SK-N-SH treated with all-trans-retinoic acid at 6 μM for 48 hours (cell line): ENCODE results near the gene ARL16.
A peak's percentile ranks its signal among the peaks of the same experiment; 100 is the strongest.

ENCODE experiments used
- ATAC-seq: fragments of 200-7000 bp; cut with Tn5 transposase; 3 replicates; pipeline ENCODE4 v1.9.1; 2020; ENCODE audit warnings: mild to moderate bottlenecking, moderate library complexity
- BACH2 ChIP-seq: fragments of 250-450 bp; sonication (Bioruptor Pico); IDR thresholded peaks from 2 replicates; pipeline ENCODE4 v1.9.0; 2021; ENCODE audit warnings: mild to moderate bottlenecking, borderline replicate concordance
- CSDC2 ChIP-seq: fragments of 250-450 bp; sonication (Bioruptor Pico); IDR thresholded peaks from 2 replicates; pipeline ENCODE4 v1.5.0; 2020; ENCODE audit warnings: mild to moderate bottlenecking, moderate library complexity
- ESRRG ChIP-seq: fragments of 250-450 bp; sonication (Bioruptor Pico); IDR thresholded peaks from 2 replicates; pipeline ENCODE4 v1.6.1; 2021; ENCODE audit warnings: mild to moderate bottlenecking
- GLIS3 ChIP-seq: fragments of 250-450 bp; sonication (Bioruptor Pico); IDR thresholded peaks from 2 replicates; pipeline ENCODE4 v1.5.0; 2020; ENCODE audit warnings: mild to moderate bottlenecking, moderate library complexity
- ISL1 ChIP-seq: fragments of 250-450 bp; sonication (Bioruptor Pico); IDR thresholded peaks from 2 replicates; pipeline ENCODE4 v2.1.2; 2022; ENCODE audit warnings: mild to moderate bottlenecking, moderate library complexity
- OSR1 ChIP-seq: fragments of 250-450 bp; sonication (Bioruptor Pico); IDR thresholded peaks from 2 replicates; pipeline ENCODE4 v1.8.0; 2022; ENCODE audit warnings: moderate library complexity, mild to moderate bottlenecking, inconsistent platforms
- PATZ1 ChIP-seq: fragments of 250-450 bp; sonication (Bioruptor Pico); IDR thresholded peaks from 2 replicates; pipeline ENCODE4 v1.8.0; 2020; ENCODE audit warnings: mild to moderate bottlenecking, moderate library complexity, borderline replicate concordance
- PPARA ChIP-seq: fragments of 250-450 bp; sonication (Bioruptor Pico); IDR thresholded peaks from 2 replicates; pipeline ENCODE4 v1.5.0; 2020; ENCODE audit warnings: mild to moderate bottlenecking, borderline replicate concordance
- RARB ChIP-seq: fragments of 250-450 bp; sonication (Bioruptor Pico); IDR thresholded peaks from 2 replicates; pipeline ENCODE4 v1.8.0; 2021; ENCODE audit warnings: mild to moderate bottlenecking, moderate library complexity
- SNAI2 ChIP-seq: fragments of 250-450 bp; sonication (Bioruptor Pico); IDR thresholded peaks from 2 replicates; pipeline ENCODE4 v1.5.0; 2020; ENCODE audit warnings: mild to moderate bottlenecking, moderate library complexity
- TSHZ2 ChIP-seq: fragments of 250-450 bp; sonication (Bioruptor Pico); IDR thresholded peaks from 2 replicates; pipeline ENCODE4 v1.5.0; 2020; ENCODE audit warnings: mild to moderate bottlenecking, moderate library complexity
- ZC3H10 ChIP-seq: fragments of 250-450 bp; sonication (Bioruptor Pico); IDR thresholded peaks from 2 replicates; pipeline ENCODE4 v1.5.1; 2021; ENCODE audit warnings: mild to moderate bottlenecking, moderate library complexity
- ZFP30 ChIP-seq: fragments of 450-650 bp; formaldehyde crosslinking; IDR thresholded peaks from 2 replicates; pipeline ENCODE4 v1.5.0; 2022; ENCODE audit warnings: mild to moderate bottlenecking, moderate library complexity
- ZNF70 ChIP-seq: fragments of 450-650 bp; formaldehyde crosslinking; IDR thresholded peaks from 2 replicates; pipeline ENCODE4 v1.5.0; 2020; ENCODE audit warnings: mild to moderate bottlenecking, moderate library complexity
- ZNF8 ChIP-seq: fragments of 450-650 bp; formaldehyde crosslinking; IDR thresholded peaks from 2 replicates; pipeline ENCODE4 v1.5.0; 2020; ENCODE audit warnings: mild to moderate bottlenecking, moderate library complexity
- TF ChIP-seq, protein P1 (sequence below): fragments of 250-450 bp; sonication (Bioruptor Pico); IDR thresholded peaks from 2 replicates; pipeline ENCODE4 v1.5.1; 2021; ENCODE audit warnings: mild to moderate bottlenecking, moderate library complexity

The ARL16 gene

DNA sequence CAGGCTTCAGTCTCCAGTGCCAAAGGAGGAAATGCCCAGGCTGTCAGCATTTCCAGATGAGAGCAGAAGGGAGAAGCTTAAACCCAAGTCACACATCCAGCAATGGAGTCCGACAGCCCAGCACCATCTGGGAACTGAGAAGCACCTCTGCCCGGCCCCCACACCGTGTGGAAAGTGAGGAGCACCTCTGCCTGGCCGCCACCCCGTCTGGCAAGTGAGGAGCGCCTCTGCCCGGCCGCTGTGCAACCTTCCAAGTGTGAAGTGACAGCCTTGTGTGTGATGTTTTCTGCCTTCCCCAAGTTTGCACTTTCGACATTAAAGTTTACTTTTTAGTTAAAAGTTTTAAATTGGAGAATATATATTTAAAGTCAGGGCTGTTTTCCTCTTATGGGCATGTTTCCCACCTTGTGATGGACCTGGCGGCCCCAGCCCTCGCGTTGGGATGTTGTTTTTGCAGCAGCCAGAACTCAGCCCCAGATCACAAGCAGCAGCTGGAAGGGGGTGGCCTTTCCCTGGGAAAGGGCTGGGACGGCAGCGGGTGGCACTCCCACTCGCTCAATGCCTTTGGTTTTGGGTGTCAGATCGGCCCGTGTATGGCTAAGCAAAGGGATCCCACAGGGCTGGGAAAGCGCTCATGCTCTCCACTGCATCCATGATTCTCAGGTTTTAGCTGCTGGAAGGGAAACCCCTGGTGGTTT lies 9.9 kb downstream of the ARL16 start:
- ATAC-seq = no peak
- TF ChIP-seq SNAI2 (CRISPR knock-in tag) (no peak), PPARA (no peak)

DNA sequence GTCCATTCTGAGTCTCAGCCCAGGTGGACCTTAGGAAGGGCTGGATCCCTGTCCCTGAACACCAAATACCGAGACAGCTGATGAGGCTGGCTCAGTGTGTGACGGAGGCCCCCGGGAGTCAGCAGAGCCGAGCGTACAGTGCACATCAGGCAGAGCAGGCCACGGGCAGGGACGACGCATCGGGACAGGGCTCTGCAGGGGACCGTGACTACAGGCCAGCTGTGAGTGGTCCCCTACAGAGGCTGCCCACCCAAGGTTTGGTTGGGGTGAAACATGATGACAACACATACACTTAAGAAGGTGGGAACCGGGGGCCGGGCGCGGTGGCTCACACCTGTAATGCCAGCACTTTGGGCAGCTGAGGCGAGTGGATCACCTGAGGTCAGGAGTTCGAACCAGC lies 10.6 kb downstream of the ARL16 start:
- TF ChIP-seq ZNF70 (CRISPR knock-in tag) = no peak
- ATAC-seq = no peak

DNA sequence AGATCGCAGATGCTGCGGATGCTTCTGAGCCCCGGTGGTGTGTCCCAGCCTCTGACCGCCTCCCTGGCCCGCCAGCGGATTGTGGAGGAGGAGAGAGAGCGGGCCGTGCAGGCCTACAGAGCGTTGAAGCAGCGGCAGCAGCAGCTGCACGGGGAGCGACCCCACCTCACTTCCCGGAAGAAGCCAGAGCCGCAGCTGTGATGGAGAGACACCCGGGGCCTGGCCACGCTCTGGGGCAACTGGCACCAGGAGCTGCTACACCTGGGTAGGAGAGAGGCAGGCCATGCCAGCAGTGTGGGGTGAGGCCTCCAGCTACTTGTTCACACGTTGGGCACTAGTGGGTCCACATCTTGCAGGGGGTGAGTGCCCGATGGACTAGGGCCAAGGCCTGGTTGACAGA lies 11.1 kb downstream of the ARL16 start:
- TF ChIP-seq BACH2 (CRISPR knock-in tag) = no peak
- no peak for TF ChIP-seq ZNF8 (CRISPR knock-in tag)
- no peak for TF ChIP-seq PATZ1 (CRISPR knock-in tag)
- no peak for TF ChIP-seq ESRRG (CRISPR knock-in tag)
- no peak for TF ChIP-seq ZC3H10 (CRISPR knock-in tag)
- no peak for TF ChIP-seq ISL1 (CRISPR knock-in tag)
- TF ChIP-seq, protein P1, sequence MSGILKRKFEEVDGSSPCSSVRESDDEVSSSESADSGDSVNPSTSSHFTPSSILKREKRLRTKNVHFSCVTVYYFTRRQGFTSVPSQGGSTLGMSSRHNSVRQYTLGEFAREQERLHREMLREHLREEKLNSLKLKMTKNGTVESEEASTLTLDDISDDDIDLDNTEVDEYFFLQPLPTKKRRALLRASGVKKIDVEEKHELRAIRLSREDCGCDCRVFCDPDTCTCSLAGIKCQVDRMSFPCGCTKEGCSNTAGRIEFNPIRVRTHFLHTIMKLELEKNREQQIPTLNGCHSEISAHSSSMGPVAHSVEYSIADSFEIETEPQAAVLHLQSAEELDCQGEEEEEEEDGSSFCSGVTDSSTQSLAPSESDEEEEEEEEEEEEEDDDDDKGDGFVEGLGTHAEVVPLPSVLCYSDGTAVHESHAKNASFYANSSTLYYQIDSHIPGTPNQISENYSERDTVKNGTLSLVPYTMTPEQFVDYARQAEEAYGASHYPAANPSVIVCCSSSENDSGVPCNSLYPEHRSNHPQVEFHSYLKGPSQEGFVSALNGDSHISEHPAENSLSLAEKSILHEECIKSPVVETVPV = no peak
- TF ChIP-seq TSHZ2 = no peak
- no peak for TF ChIP-seq SNAI2 (CRISPR knock-in tag)
- TF ChIP-seq, all 23 proteins: peak for 0
- ATAC-seq = no peak

DNA sequence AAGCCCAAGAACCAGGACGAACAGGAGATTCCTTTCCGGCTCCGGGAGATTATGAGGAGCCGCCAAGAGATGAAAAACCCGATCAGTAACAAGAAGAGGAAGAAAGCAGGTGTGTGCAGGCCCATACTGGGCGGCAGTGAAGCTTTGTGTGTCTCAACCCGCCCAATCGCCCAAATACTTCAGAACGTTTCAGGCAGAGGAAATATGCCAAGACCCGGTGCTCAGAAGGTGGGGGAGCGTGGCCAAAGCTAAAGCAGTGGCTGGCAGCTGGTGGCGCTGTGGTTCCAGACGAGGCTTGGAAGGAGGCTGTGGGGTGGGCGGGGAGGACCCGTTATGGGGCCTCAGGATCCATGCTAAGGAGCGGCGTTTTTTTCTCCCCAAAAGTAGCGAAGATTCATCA lies 15.8 kb downstream of the ARL16 start:
- ATAC-seq = no peak
- TF ChIP-seq RARB (CRISPR knock-in tag) = no peak
- TF ChIP-seq CSDC2 (CRISPR knock-in tag) = no peak
- TF ChIP-seq ISL1 (CRISPR knock-in tag) = no peak
- TF ChIP-seq ZFP30 (CRISPR knock-in tag) = no peak
- TF ChIP-seq ZNF8 (CRISPR knock-in tag) = no peak
- TF ChIP-seq PPARA = no peak

GRCh38 chr17:81666342-81667191 lies 17.0 kb downstream of the ARL16 start, which contains the start of the genes CCDC137 and OXLD1:
TSS of gene CCDC137 (plus strand) at chr17:81666737. CDS start at chr17:81666767, 30 bp downstream.
TSS of gene OXLD1 (minus strand) at chr17:81666605. CDS start at chr17:81666577, 28 bp downstream.
- TF ChIP-seq RARB (CRISPR knock-in tag) (no peak), PATZ1 (CRISPR knock-in tag) (no peak), ISL1 (CRISPR knock-in tag) (no peak), PPARA (no peak), OSR1 (CRISPR knock-in tag) (no peak), CSDC2 (CRISPR knock-in tag) (no peak), TSHZ2 (0 out of 2 replicates have a peak, but pooled peaks have one; percentile 36), GLIS3 (CRISPR knock-in tag) (peak; percentile 82; the same call in 1 of the 2 replicates), SNAI2 (CRISPR knock-in tag) (no peak)
- peak; percentile 99 for ATAC-seq
